GM12878 (cell line): Measurements from ENCODE around the gene PPDPF. TPM values are rescaled to one million over a fixed set of nuclear protein-coding genes. Genes with fewer than 3 reads are reported as not detected.

Experiments used
- ATAC-seq: fragments of 200-7000 bp; cut with Tn5 transposase; 3 replicates; pipeline ENCODE4 v1.9.1; 2020; ENCODE audit warnings: mild to moderate bottlenecking, moderate library complexity
- BruUV-seq: library from RNA; stranded (reverse); fragments of 400-500 nt; replicated peaks from 2 replicates; lab custom pipeline; 2021; lab: Mats Ljungman, UMichigan
- CTCF ChIA-PET: fragments of 300-600 bp; sonication (Branson Sonifier 250); formaldehyde crosslinking; extraction: SDS; loops from one replicate; lab custom pipeline; 2021; ENCODE audit warnings: inconsistent platforms; lab: Yijun Ruan, JAX
- POLR2A ChIA-PET: fragments of 350-600 bp; formaldehyde crosslinking; extraction: SDS; loops from one replicate; lab custom pipeline; 2021; ENCODE audit warnings: inconsistent platforms; lab: Charles Lee
- RAD21 ChIA-PET: fragments of 300-600 bp; sonication (Branson Sonifier 250); formaldehyde crosslinking; loops from one replicate; lab custom pipeline; 2023; ENCODE audit warnings: antibody characterized with exemption; ENCODE audit not compliant: unreplicated experiment; lab: Charles Lee
- SMC1A ChIA-PET: fragments of 300-600 bp; sonication (Branson Sonifier 250); formaldehyde crosslinking; loops from one replicate; lab custom pipeline; 2023; ENCODE audit not compliant: unreplicated experiment, uncharacterized antibody; lab: Charles Lee
- DNase-seq: peaks from one replicate; pipeline ENCODE4 v3.0.0-alpha.2; 2011; ENCODE audit warnings: low read depth, low spot score
- FAIRE-seq: peaks from 3 replicates; lab custom pipeline; 2011; peaks lifted over from hg19 to GRCh38; lab: Jason Lieb, UNC
- H2AFZ ChIP-seq: 2 replicates; pipeline ENCODE4 v1.6.0; 2011; ENCODE audit warnings: low read depth, low read length, control low read depth; ENCODE audit not compliant: control insufficient read depth
- H3K27ac ChIP-seq: 2 replicates; pipeline ENCODE4 v1.5.1; 2011; ENCODE audit warnings: control low read depth; ENCODE audit not compliant: control insufficient read depth, insufficient read depth
- H3K27me3 ChIP-seq, 2 experiments: replicated peaks in 1 of 2; 2 replicates each; pipeline versions ENCODE4 v1.6.0 to v1.6.1; 2011; ENCODE audit warnings: low read length in 1 of 2; ENCODE audit not compliant: control insufficient read depth in 2 of 2, insufficient read depth in 2 of 2
- H3K36me3 ChIP-seq, 2 experiments: 2 replicates each; pipeline ENCODE4 v1.5.1; 2011; ENCODE audit warnings: low read length in 1 of 2; ENCODE audit not compliant: control insufficient read depth in 2 of 2, insufficient read depth in 2 of 2
- H3K4me1 ChIP-seq: 2 replicates; pipeline ENCODE4 v1.6.1; 2011; ENCODE audit warnings: mild to moderate bottlenecking, low read length, moderate library complexity, mixed read lengths; ENCODE audit not compliant: control insufficient read depth, insufficient read depth
- H3K4me2 ChIP-seq: 2 replicates; pipeline ENCODE4 v1.6.0; 2011; ENCODE audit warnings: control low read depth; ENCODE audit not compliant: control insufficient read depth, insufficient read depth
- H3K4me3 ChIP-seq: fragments of 200-600 bp; sonication (generic); 2 replicates; pipeline ENCODE4 v1.5.1; 2016
- H3K79me2 ChIP-seq: 2 replicates; pipeline ENCODE4 v1.6.0; 2011; ENCODE audit warnings: low read length; ENCODE audit not compliant: control insufficient read depth, insufficient read depth
- H3K9ac ChIP-seq: 2 replicates; pipeline ENCODE4 v1.8.0; 2011; ENCODE audit warnings: low read length, control low read depth, mixed read lengths; ENCODE audit not compliant: control insufficient read depth, insufficient read depth
- H3K9me3 ChIP-seq: replicated peaks from 3 replicates; pipeline ENCODE4 v1.5.1; 2011; ENCODE audit warnings: mild to moderate bottlenecking, low read length; ENCODE audit not compliant: control insufficient read depth, insufficient read depth
- H4K20me1 ChIP-seq: 2 replicates; pipeline ENCODE4 v1.6.0; 2011; ENCODE audit not compliant: control insufficient read depth, insufficient read depth
- BMI1 ChIP-seq: fragments of 450-650 bp; IDR thresholded peaks from 2 replicates; pipeline ENCODE4 v1.6.1; 2016; ENCODE audit warnings: mild to moderate bottlenecking, moderate library complexity, borderline replicate concordance
- ESRRA ChIP-seq: IDR thresholded peaks from 2 replicates; pipeline ENCODE4 v1.6.1; 2012; ENCODE audit warnings: mild to moderate bottlenecking, low read length, improper control_type of control experiment
- HDAC2 ChIP-seq: fragments of 200-600 bp; sonication (generic); IDR thresholded peaks from 2 replicates; pipeline ENCODE4 v1.6.1; 2017
- HSF1 ChIP-seq: fragments of 150-350 bp; IDR thresholded peaks from 2 replicates; pipeline ENCODE4 v1.6.1; 2014; ENCODE audit warnings: mild to moderate bottlenecking, low read depth, low read length
- IRF5 ChIP-seq: fragments of 450-650 bp; IDR thresholded peaks from 2 replicates; pipeline ENCODE4 v1.6.1; 2017; ENCODE audit warnings: borderline replicate concordance
- NR2F1 ChIP-seq: fragments of 450-650 bp; conservative IDR thresholded peaks from 2 replicates; pipeline ENCODE4 v1.6.1; 2017; ENCODE audit warnings: mild to moderate bottlenecking
- SKIL ChIP-seq: fragments of 450-650 bp; IDR thresholded peaks from 2 replicates; pipeline ENCODE4 v1.6.1; 2017; ENCODE audit warnings: mild to moderate bottlenecking, low read depth, inconsistent platforms; ENCODE audit not compliant: poor library complexity, severe bottlenecking
- SREBF1 ChIP-seq: IDR thresholded peaks from 2 replicates; pipeline ENCODE4 v1.6.1; 2012; ENCODE audit warnings: mild to moderate bottlenecking, low read length
- TCF3 ChIP-seq: IDR thresholded peaks from 2 replicates; pipeline ENCODE4 v1.6.1; 2012; ENCODE audit warnings: low read depth, mild to moderate bottlenecking, low read length, borderline replicate concordance; ENCODE audit not compliant: insufficient read depth
- ZNF207 ChIP-seq: fragments of 450-650 bp; IDR thresholded peaks from 2 replicates; pipeline ENCODE4 v1.6.1; 2014; ENCODE audit warnings: antibody characterized with exemption, mild to moderate bottlenecking, borderline replicate concordance
- WGBS: methylation state at CpG from one replicate; pipeline ENCODE4 v1.1.6; 2016; ENCODE audit warnings: low lambda C conversion rate; ENCODE audit not compliant: insufficient replicate concordance, insufficient coverage; ENCODE audit errors: missing lambda C conversion rate; 5-methylcytosine and 5-hydroxymethylcytosine counted together
- in situ Hi-C: fragments of 300-500 bp; cut with MboI; formaldehyde crosslinking; loops from 9 replicates; pipeline ENCODE4 v1.14.3; 2018; ENCODE audit warnings: mixed read lengths
- intact Hi-C: fragments of 100-400 bp; cut with micrococcal nuclease; formaldehyde crosslinking; loops from one replicate; pipeline ENCODE4 v1.14.2; 2022; ENCODE audit not compliant: unreplicated experiment
- polyA plus RNA-seq, 11 experiments: library from polyadenylated mRNA; depleted of rRNA in 4 of 11; unstranded in 6 of 11; stranded (reverse) in 5 of 11; fragments of >200 nt; fragmentation: Nextera tagmentation in 4 of 11; fragmentation: Illumina TruSeq in 1 of 11; extraction: Ambion mirVana in 4 of 11; extraction: Trizol in 1 of 11; gene quantifications; 1 replicate in 1 of 11; 2 replicates in 10 of 11; pipeline versions ENCODE4 v1.2.1 to v1.2.3, GENCODE V29; 2011 to 2016; ENCODE audit warnings: inconsistent platforms in 2 of 11, missing spikeins in 2 of 11, low read depth in 1 of 11
- total RNA-seq, 4 experiments: library from RNA; depleted of rRNA in 3 of 4; stranded (reverse); fragments of >200 nt in 3 of 4; fragmentation: Illumina TruSeq in 1 of 4; extraction: Trizol in 1 of 4; gene quantifications; 2 replicates each; pipeline versions ENCODE4 v1.2.1 to v1.2.3, GENCODE V29; 2013 to 2021
- TF ChIP-seq, protein P1 (sequence below): fragments of 150-350 bp; IDR thresholded peaks from 2 replicates; pipeline ENCODE4 v1.6.1; 2016; ENCODE audit warnings: low read depth, low read length
- TF ChIP-seq, protein P2 (sequence below): fragments of 450-650 bp; IDR thresholded peaks from 2 replicates; pipeline ENCODE4 v1.6.1; 2017; ENCODE audit warnings: low read depth, mild to moderate bottlenecking, moderate library complexity

PPDPF gene
- total and polyA plus RNA-seq, 10 of the 15 experiments (the other 5 are each of a cell fraction or from before 2014, with no cell fraction given) = 0.32 to 154 (median 22.8) TPM

GRCh38 chr20:63548542-63548941, 28.0 kb downstream of the PPDPF start:
- Histone ChIP-seq H4K20me1 (no peaks in the 10 kb centered on the region), H3K79me2 (no peaks in the 10 kb centered on the region), H3K4me2 (no peak overlapping the region), H3K9ac (no peak overlapping the region), H3K27me3 (no peaks in the 10 kb centered on the region; a peak in 1 of 4 replicates), H2AFZ (no peak overlapping the region), H3K4me3 (no peak overlapping the region), H3K9me3 (no peaks in the 10 kb centered on the region), H3K27ac (no peak overlapping the region), H3K36me3 (no peaks in the 10 kb centered on the region), H3K4me1 (peaks cover 12% of the 10 kb centered on the region)
- ATAC-seq (no peak), DNase-seq (no peak), FAIRE-seq (no peak)
- WGBS = 7% methylated on average over 11 of the region's 11 CpGs
- SMC1A ChIA-PET = no interaction called here
- intact Hi-C loops = no loop called here
- CTCF ChIA-PET = no interaction called here
- in situ Hi-C loops = no loop called here
- TF ChIP-seq, protein P1, sequence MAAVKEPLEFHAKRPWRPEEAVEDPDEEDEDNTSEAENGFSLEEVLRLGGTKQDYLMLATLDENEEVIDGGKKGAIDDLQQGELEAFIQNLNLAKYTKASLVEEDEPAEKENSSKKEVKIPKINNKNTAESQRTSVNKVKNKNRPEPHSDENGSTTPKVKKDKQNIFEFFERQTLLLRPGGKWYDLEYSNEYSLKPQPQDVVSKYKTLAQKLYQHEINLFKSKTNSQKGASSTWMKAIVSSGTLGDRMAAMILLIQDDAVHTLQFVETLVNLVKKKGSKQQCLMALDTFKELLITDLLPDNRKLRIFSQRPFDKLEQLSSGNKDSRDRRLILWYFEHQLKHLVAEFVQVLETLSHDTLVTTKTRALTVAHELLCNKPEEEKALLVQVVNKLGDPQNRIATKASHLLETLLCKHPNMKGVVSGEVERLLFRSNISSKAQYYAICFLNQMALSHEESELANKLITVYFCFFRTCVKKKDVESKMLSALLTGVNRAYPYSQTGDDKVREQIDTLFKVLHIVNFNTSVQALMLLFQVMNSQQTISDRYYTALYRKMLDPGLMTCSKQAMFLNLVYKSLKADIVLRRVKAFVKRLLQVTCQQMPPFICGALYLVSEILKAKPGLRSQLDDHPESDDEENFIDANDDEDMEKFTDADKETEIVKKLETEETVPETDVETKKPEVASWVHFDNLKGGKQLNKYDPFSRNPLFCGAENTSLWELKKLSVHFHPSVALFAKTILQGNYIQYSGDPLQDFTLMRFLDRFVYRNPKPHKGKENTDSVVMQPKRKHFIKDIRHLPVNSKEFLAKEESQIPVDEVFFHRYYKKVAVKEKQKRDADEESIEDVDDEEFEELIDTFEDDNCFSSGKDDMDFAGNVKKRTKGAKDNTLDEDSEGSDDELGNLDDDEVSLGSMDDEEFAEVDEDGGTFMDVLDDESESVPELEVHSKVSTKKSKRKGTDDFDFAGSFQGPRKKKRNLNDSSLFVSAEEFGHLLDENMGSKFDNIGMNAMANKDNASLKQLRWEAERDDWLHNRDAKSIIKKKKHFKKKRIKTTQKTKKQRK = no peak
- TF ChIP-seq SKIL (no peak), SREBF1 (no peak), BMI1 (no peak), TCF3 (no peak), IRF5 (no peak), HDAC2 (no peak), NR2F1 (no peak), ESRRA (no peak), HSF1 (no peak), ZNF207 (no peak)
- TF ChIP-seq, protein P2, sequence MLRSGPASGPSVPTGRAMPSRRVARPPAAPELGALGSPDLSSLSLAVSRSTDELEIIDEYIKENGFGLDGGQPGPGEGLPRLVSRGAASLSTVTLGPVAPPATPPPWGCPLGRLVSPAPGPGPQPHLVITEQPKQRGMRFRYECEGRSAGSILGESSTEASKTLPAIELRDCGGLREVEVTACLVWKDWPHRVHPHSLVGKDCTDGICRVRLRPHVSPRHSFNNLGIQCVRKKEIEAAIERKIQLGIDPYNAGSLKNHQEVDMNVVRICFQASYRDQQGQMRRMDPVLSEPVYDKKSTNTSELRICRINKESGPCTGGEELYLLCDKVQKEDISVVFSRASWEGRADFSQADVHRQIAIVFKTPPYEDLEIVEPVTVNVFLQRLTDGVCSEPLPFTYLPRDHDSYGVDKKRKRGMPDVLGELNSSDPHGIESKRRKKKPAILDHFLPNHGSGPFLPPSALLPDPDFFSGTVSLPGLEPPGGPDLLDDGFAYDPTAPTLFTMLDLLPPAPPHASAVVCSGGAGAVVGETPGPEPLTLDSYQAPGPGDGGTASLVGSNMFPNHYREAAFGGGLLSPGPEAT = no peak
- POLR2A ChIA-PET = no interaction called here
- BruUV-seq = no TSS peak
- RAD21 ChIA-PET = no interaction called here
